Renal cortical epithelial cell (primary cell): ENCODE measurements around the gene SLC6A7. TPM values are rescaled to one million over a fixed set of nuclear protein-coding genes. Genes with fewer than 3 reads are reported as not detected.
"Not testable (repeated sequence)": the region's sequence is repeated elsewhere in the genome, so short reads cannot be mapped to it uniquely, and the experiment has no call there.

Experiments
- DNase-seq: peaks from one replicate; pipeline ENCODE4 v3.0.0-alpha.2; 2011; ENCODE audit warnings: low read depth
- total RNA-seq: library from RNA; depleted of rRNA; stranded (reverse); fragments of >200 nt; gene quantifications from 2 replicates; pipeline ENCODE4 v1.2.3, GENCODE V29; 2014

SLC6A7 gene
- total RNA-seq, 1 donor from 2014 or later = not detected

GRCh38 chr5:150241298-150242160, 51.7 kb downstream of the SLC6A7 start:
- DNase-seq = no peak

DNA sequence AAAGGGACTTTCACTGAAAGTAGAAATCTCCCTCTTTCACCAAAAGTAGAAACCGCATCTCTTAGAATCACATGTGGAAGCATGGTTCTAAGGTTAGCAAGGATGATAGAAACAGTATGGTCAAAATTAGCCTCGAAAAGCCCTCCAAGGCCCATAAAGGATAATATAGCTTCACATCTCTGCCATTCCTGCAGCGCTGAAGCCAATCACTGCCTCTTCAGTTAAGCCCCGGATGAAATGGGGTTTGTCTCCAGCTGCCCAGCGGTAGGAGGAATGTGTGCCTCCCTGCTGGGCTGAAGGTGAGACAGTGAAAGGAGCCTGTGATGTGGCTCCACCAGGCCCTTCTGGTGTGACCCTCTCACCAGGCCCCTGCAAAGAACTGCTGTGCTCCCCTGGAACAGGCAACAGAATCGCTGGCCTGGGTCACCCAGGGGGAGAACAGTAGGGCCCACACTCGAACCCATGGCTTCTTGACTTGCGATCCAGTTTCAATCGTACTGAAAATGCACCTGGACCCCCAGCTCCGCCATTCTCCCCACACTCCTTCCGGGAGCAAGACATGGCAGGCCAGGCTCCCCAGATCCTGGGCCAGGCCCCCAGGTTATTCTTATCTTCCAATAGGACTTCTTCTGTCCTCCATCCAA, 52.5 kb downstream of the SLC6A7 start:
- DNase-seq = no peak

DNA sequence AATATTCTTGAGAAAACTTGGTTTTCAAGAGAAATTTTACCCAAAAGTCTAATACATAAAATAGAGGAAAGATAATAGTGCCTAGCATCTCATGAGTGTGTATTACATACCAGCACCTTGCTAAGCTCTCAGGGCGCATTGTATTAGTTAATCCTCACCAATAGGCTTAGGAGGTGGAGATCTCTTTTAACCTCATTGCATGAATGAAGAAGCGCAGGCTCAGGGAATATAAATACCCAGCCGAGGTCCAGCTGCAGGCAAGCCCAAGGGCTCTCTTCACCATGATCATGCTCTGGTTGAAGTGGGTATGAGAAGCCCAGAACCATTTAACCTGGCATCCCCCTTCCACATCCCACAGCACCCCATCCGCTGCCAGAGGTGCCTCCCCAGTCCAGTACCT, 53.7 kb downstream of the SLC6A7 start:
- DNase-seq = no peak

DNA sequence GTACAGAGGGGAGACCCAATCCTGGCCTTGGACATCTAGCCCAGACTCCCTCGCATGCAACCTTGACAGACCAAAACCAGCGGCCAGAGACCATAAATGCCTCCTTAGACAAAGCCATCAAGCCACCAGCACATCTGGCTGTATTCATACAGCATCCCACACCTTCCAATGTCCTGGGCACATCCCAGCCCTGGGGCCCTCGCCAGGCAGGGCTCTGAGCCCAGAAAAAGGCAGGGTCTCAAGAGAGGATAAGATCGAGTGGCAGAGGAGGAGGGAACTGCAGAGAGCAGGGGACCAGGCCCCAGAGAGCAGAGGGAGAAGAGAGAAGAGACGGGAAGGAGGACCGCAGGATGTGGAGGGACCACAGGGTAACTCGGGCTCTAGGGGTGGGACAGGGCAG, 54.3 kb downstream of the SLC6A7 start:
- no peak for DNase-seq

DNA sequence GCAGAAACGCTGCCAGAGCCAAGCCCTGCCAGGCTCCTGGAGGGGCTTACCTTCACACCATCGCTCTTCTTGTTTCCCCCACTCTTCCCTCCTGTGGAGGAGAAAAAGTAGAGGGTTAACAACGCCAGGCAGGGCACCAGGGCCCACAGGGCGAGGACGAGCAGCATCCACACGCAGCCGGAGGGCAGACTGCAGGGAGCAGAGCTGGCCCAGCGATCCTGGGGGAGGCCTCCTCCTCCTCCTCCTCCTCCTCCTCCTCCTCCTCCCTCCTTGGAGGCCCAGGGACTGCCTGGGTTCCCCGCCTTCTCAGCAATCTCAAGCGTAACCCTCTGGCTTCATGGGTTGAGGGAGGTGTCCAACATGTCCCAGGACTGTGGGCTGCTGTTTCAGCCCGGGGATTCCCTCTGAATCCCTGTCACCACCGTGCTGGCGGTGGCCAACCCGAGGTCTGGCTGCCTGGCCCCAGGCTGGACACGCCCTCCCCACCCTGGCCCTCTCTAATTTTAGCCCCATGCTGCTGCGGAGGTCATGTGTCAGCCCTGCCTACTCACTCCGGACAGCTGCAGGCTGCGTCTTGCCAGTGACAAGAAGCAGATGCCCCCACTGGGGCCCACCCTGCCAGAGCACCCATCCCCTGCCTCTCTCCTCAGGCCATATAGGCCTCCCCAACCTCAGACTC, 55.4 kb downstream of the SLC6A7 start:
- DNase-seq = no peak

- DNase-seq = no peak
Observed at GRCh38 chr5:150245808-150246207, 55.9 kb downstream of the SLC6A7 start.

DNA sequence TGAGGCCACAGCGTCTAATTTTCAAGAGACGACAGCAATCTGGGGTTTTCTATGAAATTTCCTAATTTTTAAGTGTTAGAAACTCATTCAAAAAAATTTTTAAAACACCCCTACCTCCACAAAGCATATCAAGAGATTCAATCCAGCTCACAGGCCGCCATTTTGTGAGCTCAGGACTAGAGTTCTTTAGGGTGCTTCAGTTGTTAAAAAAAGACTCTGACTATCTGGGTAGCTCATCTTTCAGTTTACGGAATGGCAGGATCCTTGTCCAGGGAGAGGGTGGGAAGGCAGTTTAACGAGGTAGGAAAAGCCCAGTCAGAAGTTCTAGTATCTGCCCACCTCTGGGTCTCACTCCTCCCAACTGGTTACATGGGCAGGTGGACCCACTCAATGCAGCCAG, 56.6 kb downstream of the SLC6A7 start:
- no peak for DNase-seq

DNA sequence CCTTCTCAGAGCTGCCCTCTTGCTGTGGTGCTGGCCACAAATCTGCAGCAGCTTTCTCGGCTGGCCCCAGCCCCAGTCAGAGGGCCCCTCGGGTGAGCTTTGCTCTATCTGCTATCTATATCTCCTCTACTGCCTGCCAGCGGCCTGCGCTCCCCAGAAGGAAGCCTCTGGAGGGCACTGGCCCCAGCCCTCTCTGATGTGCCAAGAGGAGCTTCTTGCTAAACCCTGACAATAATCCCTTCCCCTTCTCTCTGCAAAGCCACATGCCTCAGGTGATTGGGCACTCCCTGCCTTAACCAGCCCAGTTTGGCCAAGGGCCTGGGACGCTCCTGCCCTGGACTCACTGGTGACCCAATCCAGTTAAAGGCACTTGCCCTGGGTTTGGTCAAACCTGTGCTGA, 57.0 kb downstream of the SLC6A7 start:
- no peak for DNase-seq

GRCh38 chr5:150247726-150248125, 57.9 kb downstream of the SLC6A7 start:
- DNase-seq = no peak

- DNase-seq = not testable (repeated sequence)
Observed at GRCh38 chr5:150248493-150248892, 58.6 kb downstream of the SLC6A7 start.

DNA sequence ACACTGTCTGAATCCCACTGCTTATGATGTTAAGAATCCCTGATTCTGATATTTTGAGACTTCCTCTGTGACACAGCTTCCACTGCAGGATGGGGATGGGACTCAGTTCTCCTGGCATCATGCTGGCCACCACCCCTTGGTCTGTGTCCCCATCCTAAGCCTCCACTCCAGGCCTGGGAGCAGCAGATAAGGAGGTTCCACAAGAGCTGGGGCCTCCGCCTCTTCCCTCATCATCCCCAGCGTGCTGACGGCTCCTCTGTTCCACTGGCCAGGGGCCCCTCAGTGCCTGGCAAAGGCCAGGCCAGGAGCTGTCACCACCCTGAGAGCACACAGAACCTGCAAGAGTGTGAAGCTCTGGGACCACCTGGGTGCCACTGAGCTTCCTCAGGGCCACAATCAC, 59.1 kb downstream of the SLC6A7 start:
- DNase-seq = no peak

GRCh38 chr5:150249744-150250143, 59.9 kb downstream of the SLC6A7 start:
- no peak for DNase-seq

DNA sequence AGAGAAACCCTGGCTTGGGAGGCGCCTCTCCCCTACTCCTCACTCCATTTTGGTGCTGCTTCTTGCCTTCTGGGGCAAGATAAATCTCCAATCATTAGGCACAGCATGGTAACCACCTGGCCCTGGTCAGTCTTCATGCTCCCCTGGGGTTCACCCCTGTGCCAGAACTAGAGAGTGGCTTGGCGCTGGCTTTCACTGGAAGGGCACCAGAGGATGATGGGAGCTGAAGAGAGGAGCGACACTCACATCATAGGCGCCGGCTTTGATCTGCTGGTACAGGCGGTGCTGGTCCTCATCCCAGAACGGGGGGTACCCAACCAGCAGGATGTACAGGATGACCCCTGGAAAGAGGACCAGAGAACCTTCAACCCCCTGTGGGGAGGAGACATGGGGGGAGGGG, 61.6 kb downstream of the SLC6A7 start:
- no peak for DNase-seq

- no peak for DNase-seq
Observed at GRCh38 chr5:150252489-150252888, 62.6 kb downstream of the SLC6A7 start.

GRCh38 chr5:150253416-150254208, 63.8 kb downstream of the SLC6A7 start:
- no peak for DNase-seq

DNA sequence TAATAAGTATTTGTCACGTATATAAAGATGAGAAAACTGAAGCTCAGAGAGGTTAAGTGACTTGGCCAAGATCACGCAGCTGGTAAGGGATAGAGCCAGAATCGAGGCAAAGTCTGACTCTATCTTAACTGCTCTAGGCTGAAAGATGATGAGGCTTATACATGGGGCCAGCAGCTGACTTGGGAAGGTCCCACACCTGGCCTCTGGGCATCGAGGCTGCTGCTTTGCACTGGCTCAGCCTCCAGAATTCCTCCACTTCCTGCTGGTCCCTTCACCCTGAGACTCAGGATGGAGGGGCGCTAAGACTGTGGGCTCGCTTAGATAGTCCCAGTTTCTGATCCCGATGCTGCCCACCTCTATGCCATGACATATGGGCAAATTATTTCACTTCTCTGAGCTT, 64.5 kb downstream of the SLC6A7 start:
- DNase-seq = no peak

- no peak for DNase-seq
Observed at GRCh38 chr5:150254774-150255173, 64.9 kb downstream of the SLC6A7 start.

GRCh38 chr5:150255659-150256409, 66.0 kb downstream of the SLC6A7 start:
- DNase-seq = no peak

DNA sequence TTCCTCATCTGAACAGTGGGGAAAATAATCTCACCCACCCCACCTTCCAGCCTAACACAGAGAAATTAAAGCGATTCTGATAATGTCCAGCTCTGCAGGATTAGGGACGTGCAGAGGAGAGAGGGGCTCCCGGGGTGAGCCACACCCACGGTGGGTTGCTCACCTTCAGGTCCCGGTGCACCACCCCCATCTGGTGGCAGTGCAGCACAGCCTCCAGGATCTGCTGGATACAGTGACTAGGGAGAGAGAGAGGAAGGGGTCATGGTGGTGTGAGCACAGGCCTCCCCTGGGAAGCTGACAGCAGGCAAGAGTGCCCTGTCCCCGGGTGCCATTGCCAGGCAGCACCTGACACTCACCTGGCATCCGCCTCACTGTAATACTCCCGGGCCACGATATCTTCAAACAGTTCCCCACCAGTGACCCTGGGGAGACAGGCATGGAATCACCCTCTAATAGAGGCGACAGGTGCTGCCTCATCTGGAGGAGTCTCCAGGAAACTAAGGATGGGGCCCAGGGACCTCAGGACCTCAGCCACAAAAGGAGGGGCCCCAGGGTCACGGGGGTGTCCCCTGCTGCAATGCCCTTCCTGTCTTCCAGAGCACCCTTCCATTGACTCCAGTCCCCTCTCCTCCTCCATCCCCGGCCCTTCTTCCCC, 66.7 kb downstream of the SLC6A7 start:
- no peak for DNase-seq

DNA sequence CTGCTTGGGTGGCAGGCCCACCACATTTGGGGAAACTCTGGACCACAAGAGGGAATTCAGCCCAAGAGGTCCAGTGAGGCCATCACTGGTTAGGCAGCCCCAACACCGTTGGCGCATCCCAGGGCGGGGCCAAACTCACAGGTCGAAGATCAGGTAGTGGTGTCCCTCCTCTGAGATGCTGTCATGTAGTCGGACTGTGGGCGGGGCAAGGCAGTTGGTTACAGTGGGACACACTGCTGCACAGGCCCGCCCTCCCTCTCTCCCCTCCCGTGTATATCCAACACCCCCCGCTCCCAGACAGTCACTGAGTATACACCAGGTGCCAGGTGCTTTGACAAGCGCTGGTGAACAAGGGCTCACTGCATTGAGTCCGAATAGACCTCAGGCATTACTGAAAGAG, 67.6 kb downstream of the SLC6A7 start:
- DNase-seq = no peak

GRCh38 chr5:150258130-150258529, 68.3 kb downstream of the SLC6A7 start:
- DNase-seq = peak; percentile 18
